Gastroesophageal sphincter (tissue), 3 donors: ENCODE measurements around the gene CNTLN.

ENCODE experiments used
- EP300 ChIP-seq: sonication (generic); formaldehyde crosslinking; IDR thresholded peaks from one replicate; pipeline ENCODE4 v1.6.1; 2017; ENCODE audit warnings: antibody characterized with exemption, mild to moderate bottlenecking
- POLR2A ChIP-seq, 2 donors: fragments of 450-650 bp; IDR thresholded peaks; one replicate each; pipeline ENCODE4 v1.6.1; 2017; ENCODE audit warnings: antibody characterized with exemption in 2 of 2, mild to moderate bottlenecking in 2 of 2, moderate library complexity in 1 of 2
- TF ChIP-seq, protein P1 (sequence below), 4 experiments: fragments of 200-600 bp in 2 of 4; fragments of 450-650 bp in 2 of 4; sonication (generic) in 1 of 4; IDR thresholded peaks; one replicate each; pipeline ENCODE4 v1.5.1; 2017 to 2019; ENCODE audit warnings: antibody characterized with exemption in 4 of 4, mild to moderate bottlenecking in 2 of 4, moderate library complexity in 2 of 4

DNA sequence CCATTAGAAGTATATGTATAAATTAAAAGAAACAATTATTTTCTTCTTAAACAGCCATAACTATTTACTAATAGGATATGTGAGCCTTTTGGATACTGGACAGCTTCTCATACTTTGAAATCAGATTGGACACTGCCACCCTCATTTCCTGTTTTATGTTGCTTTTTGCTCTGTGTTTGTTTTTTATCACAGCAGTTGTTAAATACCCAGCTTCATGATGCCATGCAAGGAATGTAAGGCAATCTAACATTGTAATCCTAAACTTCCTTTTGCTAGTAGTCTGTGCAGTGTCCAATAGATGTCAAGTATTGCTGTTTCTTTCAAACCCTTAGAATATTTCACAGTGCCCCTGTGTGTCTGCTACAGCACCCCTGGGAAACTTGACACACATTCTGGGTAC, 56.2 kb downstream of the CNTLN start:
- TF ChIP-seq, protein P1, sequence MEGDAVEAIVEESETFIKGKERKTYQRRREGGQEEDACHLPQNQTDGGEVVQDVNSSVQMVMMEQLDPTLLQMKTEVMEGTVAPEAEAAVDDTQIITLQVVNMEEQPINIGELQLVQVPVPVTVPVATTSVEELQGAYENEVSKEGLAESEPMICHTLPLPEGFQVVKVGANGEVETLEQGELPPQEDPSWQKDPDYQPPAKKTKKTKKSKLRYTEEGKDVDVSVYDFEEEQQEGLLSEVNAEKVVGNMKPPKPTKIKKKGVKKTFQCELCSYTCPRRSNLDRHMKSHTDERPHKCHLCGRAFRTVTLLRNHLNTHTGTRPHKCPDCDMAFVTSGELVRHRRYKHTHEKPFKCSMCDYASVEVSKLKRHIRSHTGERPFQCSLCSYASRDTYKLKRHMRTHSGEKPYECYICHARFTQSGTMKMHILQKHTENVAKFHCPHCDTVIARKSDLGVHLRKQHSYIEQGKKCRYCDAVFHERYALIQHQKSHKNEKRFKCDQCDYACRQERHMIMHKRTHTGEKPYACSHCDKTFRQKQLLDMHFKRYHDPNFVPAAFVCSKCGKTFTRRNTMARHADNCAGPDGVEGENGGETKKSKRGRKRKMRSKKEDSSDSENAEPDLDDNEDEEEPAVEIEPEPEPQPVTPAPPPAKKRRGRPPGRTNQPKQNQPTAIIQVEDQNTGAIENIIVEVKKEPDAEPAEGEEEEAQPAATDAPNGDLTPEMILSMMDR (IDR thresholded peaks at IDR 0.05) = no peak
- TF ChIP-seq EP300 (no peak), POLR2A (IDR thresholded peaks at IDR 0.05) (no peak)
